Lower lobe of right lung (tissue), 2 donors: ENCODE results near the gene UBE4A. TPM values are rescaled to one million over a fixed set of nuclear protein-coding genes. Genes with fewer than 3 reads are reported as not detected.

Experiments used
- ATAC-seq, 2 donors: fragments of 200-7000 bp; cut with Tn5 transposase; one replicate each; pipeline ENCODE4 v1.9.1; 2020 to 2022; ENCODE audit warnings: mild to moderate bottlenecking in 2 of 2, moderate library complexity in 2 of 2
- DNase-seq: peaks from one replicate; pipeline ENCODE4 v3.0.0-alpha.2; 2020
- H3K27ac ChIP-seq: fragments of 200-600 bp; one replicate; pipeline ENCODE4 v1.8.0; 2022
- H3K27me3 ChIP-seq: fragments of 200-600 bp; one replicate; pipeline ENCODE4 v1.8.0; 2022; ENCODE audit warnings: low read depth
- H3K36me3 ChIP-seq: fragments of 200-600 bp; one replicate; pipeline ENCODE4 v1.8.0; 2022; ENCODE audit warnings: mild to moderate bottlenecking
- H3K4me1 ChIP-seq: fragments of 200-600 bp; one replicate; pipeline ENCODE4 v1.8.0; 2022
- H3K4me3 ChIP-seq: fragments of 200-600 bp; one replicate; pipeline ENCODE4 v1.8.0; 2022; ENCODE audit warnings: mild to moderate bottlenecking
- H3K9me3 ChIP-seq: fragments of 200-600 bp; one replicate; pipeline ENCODE4 v1.8.0; 2022
- CTCF ChIP-seq: fragments of 200-600 bp; IDR thresholded peaks from one replicate; pipeline ENCODE4 v1.8.0; 2022; ENCODE audit warnings: antibody characterized with exemption, mild to moderate bottlenecking
- intact Hi-C: fragments of 100-400 bp; cut with DNase I; formaldehyde crosslinking; loops from one replicate; pipeline ENCODE4 v1.11.0; 2022
- total RNA-seq: library from RNA; stranded (reverse); fragmentation: NEBNext Ultra II Directional; extraction: Animal tissue kit (Norgen Biotek cat#: 25700); gene quantifications from one replicate; pipeline ENCODE4 v1.2.1, GENCODE V29; 2021
- donor health status: DM: no; HTN: yes; CAD: no; lungs with severe emphysema.

The UBE4A gene
- total RNA-seq, 1 donor from 2014 or later, result 40.8 TPM

GRCh38 chr11:118341815-118342489 is 17.4 kb upstream of the UBE4A start:
- DNase-seq (no peak), ATAC-seq (no peak)
- Histone ChIP-seq H3K27ac (no peak overlapping the region), H3K27me3 (no peaks in the 10 kb centered on the region), H3K36me3 (no peaks in the 10 kb centered on the region), H3K9me3 (no peaks in the 10 kb centered on the region), H3K4me1 (no peaks in the 10 kb centered on the region), H3K4me3 (peak overlapping the region; percentile 39)
- no peak for TF ChIP-seq CTCF
- intact Hi-C loops, result no loop called here

GRCh38 chr11:118342503-118343161 is 16.8 kb upstream of the UBE4A start, which contains the start of gene CD3D:
CD3D (minus strand) TSS chr11:118342705; CDS start chr11:118342607, 98 bp downstream.
- H3K4me3 ChIP-seq, result peak within 1 kb of the TSS; percentile 39
- no peak for DNase-seq

GRCh38 chr11:118343248-118343647 is 16.2 kb upstream of the UBE4A start:
- Histone ChIP-seq H3K27ac (no peak overlapping the region), H3K36me3 (no peaks in the 10 kb centered on the region), H3K4me3 (no peak overlapping the region), H3K27me3 (no peaks in the 10 kb centered on the region), H3K9me3 (no peaks in the 10 kb centered on the region), H3K4me1 (no peaks in the 10 kb centered on the region)
- DNase-seq (no peak), ATAC-seq (no peak)
- intact Hi-C loops, result no loop called here
- no peak for TF ChIP-seq CTCF

More at GRCh38 chr11:118342503-118343161, 16.8 kb upstream of the UBE4A start, which contains the start of gene CD3D:
- intact Hi-C loops, result no loop called here
- Histone ChIP-seq H3K9me3 (no peaks in the 10 kb centered on the region), H3K27ac (no peak within 1 kb of the TSS), H3K36me3 (no peaks in the 10 kb centered on the region), H3K27me3 (no peaks in the 10 kb centered on the region), H3K4me1 (no peaks in the 10 kb centered on the region)
- no peak for ATAC-seq
- TF ChIP-seq CTCF, result no peak

GRCh38 chr11:118343981-118344515 is 15.4 kb upstream of the UBE4A start, which contains the start of gene CD3G:
CD3G (plus strand) TSS chr11:118344344; CDS start chr11:118344424, 80 bp downstream.
- Histone ChIP-seq H3K9me3 (no peaks in the 10 kb centered on the region), H3K27ac (peak within 1 kb of the TSS; percentile 25), H3K4me1 (no peaks in the 10 kb centered on the region), H3K4me3 (peak within 1 kb of the TSS; percentile 24), H3K27me3 (no peaks in the 10 kb centered on the region), H3K36me3 (no peaks in the 10 kb centered on the region)
- ATAC-seq (peak; percentile 43 to 46), DNase-seq (no peak)
- intact Hi-C loops, result no loop called here
- no peak for TF ChIP-seq CTCF

- Histone ChIP-seq H3K4me3 (no peak overlapping the region), H3K36me3 (no peaks in the 10 kb centered on the region), H3K27me3 (no peaks in the 10 kb centered on the region), H3K27ac (no peak overlapping the region), H3K4me1 (no peaks in the 10 kb centered on the region), H3K9me3 (no peaks in the 10 kb centered on the region)
- no peak for ATAC-seq
- TF ChIP-seq CTCF, result no peak
- DNase-seq, result no peak
- intact Hi-C loops, result no loop called here
Observed at GRCh38 chr11:118349475-118349874, 9.9 kb upstream of the UBE4A start.
